Upper lobe of right lung (tissue), 1 donor: Measurements from ENCODE around the gene DNAJC5G. TPM values are rescaled to one million over a fixed set of nuclear protein-coding genes. Genes with fewer than 3 reads are reported as not detected.

Source experiments
- ATAC-seq: fragments of 200-7000 bp; cut with Tn5 transposase; one replicate; pipeline ENCODE4 v1.9.1; 2020; ENCODE audit warnings: mild to moderate bottlenecking, moderate library complexity
- DNase-seq: peaks from one replicate; pipeline ENCODE4 v3.0.0-alpha.2; 2020
- H3K27ac ChIP-seq: fragments of 200-600 bp; one replicate; pipeline ENCODE4 v1.8.0; 2022
- H3K27me3 ChIP-seq: fragments of 200-600 bp; one replicate; pipeline ENCODE4 v1.8.0; 2022; ENCODE audit warnings: mild to moderate bottlenecking
- H3K36me3 ChIP-seq: fragments of 200-600 bp; one replicate; pipeline ENCODE4 v1.8.0; 2022
- H3K4me1 ChIP-seq: fragments of 200-600 bp; one replicate; pipeline ENCODE4 v1.8.0; 2022
- H3K4me3 ChIP-seq: fragments of 200-600 bp; one replicate; pipeline ENCODE4 v1.8.0; 2022; ENCODE audit warnings: mild to moderate bottlenecking
- H3K9me3 ChIP-seq: fragments of 200-600 bp; one replicate; pipeline ENCODE4 v1.8.0; 2022
- intact Hi-C: fragments of 100-400 bp; cut with DNase I; formaldehyde crosslinking; loops from one replicate; pipeline ENCODE4 v1.11.0; 2022
- total RNA-seq: library from RNA; stranded (reverse); fragmentation: NEBNext Ultra II Directional; extraction: Animal tissue kit (Norgen Biotek cat#: 25700); gene quantifications from one replicate; pipeline ENCODE4 v1.2.1, GENCODE V29; 2021
- TF ChIP-seq, protein P1 (sequence below): fragments of 200-600 bp; IDR thresholded peaks from one replicate; pipeline ENCODE4 v1.8.0; 2022; ENCODE audit warnings: antibody characterized with exemption
- donor health status: DM: no; HTN: yes; CAD: no; lungs with severe emphysema.

Gene DNAJC5G
- total RNA-seq, 1 donor from 2014 or later = not detected

DNA sequence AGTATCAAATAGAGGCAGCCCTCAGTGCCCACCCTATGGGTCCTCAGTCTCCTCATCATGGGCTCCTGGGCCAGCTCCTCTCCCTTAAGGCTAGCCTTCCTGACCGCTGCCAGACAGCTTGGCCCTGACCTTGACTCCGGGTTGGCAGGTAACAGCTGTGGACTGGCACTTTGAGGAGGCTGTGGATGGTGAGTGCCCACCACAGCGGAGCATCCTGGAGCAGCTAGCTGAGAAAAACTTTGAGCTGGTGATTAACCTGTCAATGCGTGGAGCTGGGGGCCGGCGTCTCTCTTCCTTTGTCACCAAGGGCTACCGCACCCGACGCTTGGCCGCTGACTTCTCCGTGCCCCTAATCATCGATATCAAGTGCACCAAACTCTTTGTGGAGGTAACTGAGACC is 39.1 kb upstream of the DNAJC5G start:
- TF ChIP-seq, protein P1, sequence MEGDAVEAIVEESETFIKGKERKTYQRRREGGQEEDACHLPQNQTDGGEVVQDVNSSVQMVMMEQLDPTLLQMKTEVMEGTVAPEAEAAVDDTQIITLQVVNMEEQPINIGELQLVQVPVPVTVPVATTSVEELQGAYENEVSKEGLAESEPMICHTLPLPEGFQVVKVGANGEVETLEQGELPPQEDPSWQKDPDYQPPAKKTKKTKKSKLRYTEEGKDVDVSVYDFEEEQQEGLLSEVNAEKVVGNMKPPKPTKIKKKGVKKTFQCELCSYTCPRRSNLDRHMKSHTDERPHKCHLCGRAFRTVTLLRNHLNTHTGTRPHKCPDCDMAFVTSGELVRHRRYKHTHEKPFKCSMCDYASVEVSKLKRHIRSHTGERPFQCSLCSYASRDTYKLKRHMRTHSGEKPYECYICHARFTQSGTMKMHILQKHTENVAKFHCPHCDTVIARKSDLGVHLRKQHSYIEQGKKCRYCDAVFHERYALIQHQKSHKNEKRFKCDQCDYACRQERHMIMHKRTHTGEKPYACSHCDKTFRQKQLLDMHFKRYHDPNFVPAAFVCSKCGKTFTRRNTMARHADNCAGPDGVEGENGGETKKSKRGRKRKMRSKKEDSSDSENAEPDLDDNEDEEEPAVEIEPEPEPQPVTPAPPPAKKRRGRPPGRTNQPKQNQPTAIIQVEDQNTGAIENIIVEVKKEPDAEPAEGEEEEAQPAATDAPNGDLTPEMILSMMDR = no peak
- ATAC-seq (no peak), DNase-seq (no peak)
- no peaks in the 10 kb centered on the region for H3K27me3 ChIP-seq
- H3K36me3 ChIP-seq = peaks cover 100% of the 10 kb centered on the region
- H3K9me3 ChIP-seq = no peaks in the 10 kb centered on the region
- H3K4me3 ChIP-seq = no peak overlapping the region
- no peak overlapping the region for H3K27ac ChIP-seq
- intact Hi-C loops = no loop called here
- no peaks in the 10 kb centered on the region for H3K4me1 ChIP-seq

DNA sequence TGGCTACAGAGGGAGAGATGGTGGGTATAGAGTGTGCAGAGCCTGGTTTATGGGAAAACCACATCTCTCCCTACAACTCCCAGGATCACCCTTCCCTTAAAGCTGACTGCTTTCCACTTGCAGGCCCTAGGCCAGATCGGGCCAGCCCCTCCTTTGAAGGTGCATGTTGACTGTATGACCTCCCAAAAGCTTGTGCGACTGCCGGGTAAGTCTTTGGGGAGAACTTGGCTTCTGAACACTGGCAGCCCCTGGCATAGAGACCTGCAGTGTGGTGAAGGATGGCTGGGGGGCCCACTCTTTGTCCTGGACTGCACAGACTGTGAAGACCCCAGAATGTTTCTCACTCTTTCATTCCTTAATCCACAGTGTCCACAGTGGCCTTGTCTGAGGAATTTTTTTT is 38.6 kb upstream of the DNAJC5G start:
- ATAC-seq = no peak
- H3K27ac ChIP-seq = no peak overlapping the region
- no peaks in the 10 kb centered on the region for H3K27me3 ChIP-seq
- intact Hi-C loops = no loop called here
- DNase-seq = no peak
- H3K36me3 ChIP-seq = peaks cover 100% of the 10 kb centered on the region
- H3K4me1 ChIP-seq = no peaks in the 10 kb centered on the region
- TF ChIP-seq, protein P1 = no peak
- H3K4me3 ChIP-seq = no peak overlapping the region
- no peaks in the 10 kb centered on the region for H3K9me3 ChIP-seq

- Histone ChIP-seq H3K36me3 (peaks cover 100% of the 10 kb centered on the region), H3K4me1 (no peaks in the 10 kb centered on the region)
Observed at GRCh38 chr2:27237341-27237945, 37.8 kb upstream of the DNAJC5G start.

DNA sequence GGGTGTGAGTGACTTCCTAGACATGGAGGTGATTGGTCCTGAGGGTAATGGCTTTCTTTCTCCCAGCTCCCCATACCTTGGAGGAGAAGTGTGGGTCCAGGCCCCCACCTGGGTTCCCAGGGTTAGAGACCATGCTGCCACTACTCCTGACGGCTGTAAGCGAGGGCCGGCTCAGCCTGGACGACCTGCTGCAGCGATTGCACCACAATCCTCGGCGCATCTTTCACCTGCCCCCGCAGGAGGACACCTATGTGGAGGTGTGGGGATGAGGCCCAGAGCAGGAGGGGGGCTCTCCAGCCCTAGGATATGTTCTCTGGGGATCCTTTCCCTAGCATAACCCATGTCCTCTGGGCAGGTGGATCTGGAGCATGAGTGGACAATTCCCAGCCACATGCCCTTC is 36.3 kb upstream of the DNAJC5G start:
- DNase-seq (no peak), ATAC-seq (no peak)
- Histone ChIP-seq H3K27ac (no peak overlapping the region), H3K4me1 (no peaks in the 10 kb centered on the region), H3K27me3 (no peaks in the 10 kb centered on the region), H3K4me3 (no peak overlapping the region), H3K9me3 (no peaks in the 10 kb centered on the region), H3K36me3 (peaks cover 100% of the 10 kb centered on the region)
- TF ChIP-seq, protein P1 = no peak
- intact Hi-C loops = no loop called here

More at GRCh38 chr2:27237341-27237945, 37.8 kb upstream of the DNAJC5G start:
- TF ChIP-seq, protein P1 = no peak
- no peaks in the 10 kb centered on the region for H3K27me3 ChIP-seq
- intact Hi-C loops = no loop called here
- H3K27ac ChIP-seq = no peak overlapping the region
- DNase-seq (no peak), ATAC-seq (no peak)
- no peaks in the 10 kb centered on the region for H3K9me3 ChIP-seq
- H3K4me3 ChIP-seq = no peak overlapping the region

DNA sequence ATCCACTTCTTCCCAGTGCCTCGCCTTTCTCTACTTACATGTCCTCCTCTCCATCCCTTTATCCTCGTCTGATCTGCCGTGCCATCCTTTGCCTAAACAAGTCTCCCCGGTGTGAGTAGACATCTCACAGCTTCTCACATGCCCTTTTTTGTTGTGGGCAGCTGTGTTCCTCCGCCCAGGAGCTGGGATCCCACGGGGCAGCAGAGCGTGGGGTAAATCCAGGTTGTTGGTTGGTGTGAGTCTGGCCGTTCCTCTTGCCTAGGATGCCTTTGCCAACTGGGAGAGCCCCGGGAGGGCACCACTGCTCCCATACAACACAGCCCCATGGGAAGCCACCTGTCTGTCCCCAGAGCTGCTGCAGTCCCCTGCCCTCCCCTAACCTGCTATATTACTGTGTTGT is 34.8 kb upstream of the DNAJC5G start:
- TF ChIP-seq, protein P1 = no peak
- no peak overlapping the region for H3K27ac ChIP-seq
- no peak overlapping the region for H3K4me3 ChIP-seq
- no peaks in the 10 kb centered on the region for H3K9me3 ChIP-seq
- intact Hi-C loops = no loop called here
- ATAC-seq = no peak
- no peaks in the 10 kb centered on the region for H3K27me3 ChIP-seq
- no peak for DNase-seq
- H3K4me1 ChIP-seq = no peaks in the 10 kb centered on the region
- peaks cover 92% of the 10 kb centered on the region for H3K36me3 ChIP-seq
